ENCODE data around the gene DEF6.

DNA sequence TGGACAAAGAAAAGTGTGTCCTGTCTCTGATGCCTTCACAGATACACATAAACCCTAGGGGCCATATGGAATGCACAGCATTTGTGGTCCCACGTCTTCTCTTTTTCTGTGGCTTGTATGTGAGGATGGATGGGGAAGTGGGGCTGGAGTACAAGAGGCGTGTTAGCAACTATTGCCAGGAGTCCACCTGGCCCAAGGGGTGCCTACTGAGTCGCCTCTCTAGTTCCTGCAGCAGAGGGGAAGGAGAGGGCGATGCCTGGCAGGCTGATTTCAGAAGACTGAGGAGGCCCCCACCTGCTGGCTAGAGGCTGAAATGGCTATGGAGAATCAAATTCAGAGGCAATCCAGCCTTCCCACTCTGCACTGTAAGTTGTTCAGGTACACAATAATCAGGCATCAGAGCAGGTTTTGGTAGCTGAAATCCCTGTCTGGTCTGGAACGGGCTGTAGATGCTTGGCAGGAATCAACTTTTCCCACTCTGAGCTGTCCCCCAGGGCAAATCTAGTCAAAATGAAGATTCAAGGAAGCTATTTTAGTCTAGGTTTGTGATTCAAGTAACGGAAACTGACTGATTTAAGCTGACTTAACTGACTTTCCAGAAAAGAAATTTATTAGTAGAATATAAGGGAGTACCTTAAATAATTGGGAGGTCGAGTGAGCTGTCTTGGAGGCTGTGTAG is 29.9 kb downstream of the DEF6 start:
- TF ChIP-seq, protein P1, sequence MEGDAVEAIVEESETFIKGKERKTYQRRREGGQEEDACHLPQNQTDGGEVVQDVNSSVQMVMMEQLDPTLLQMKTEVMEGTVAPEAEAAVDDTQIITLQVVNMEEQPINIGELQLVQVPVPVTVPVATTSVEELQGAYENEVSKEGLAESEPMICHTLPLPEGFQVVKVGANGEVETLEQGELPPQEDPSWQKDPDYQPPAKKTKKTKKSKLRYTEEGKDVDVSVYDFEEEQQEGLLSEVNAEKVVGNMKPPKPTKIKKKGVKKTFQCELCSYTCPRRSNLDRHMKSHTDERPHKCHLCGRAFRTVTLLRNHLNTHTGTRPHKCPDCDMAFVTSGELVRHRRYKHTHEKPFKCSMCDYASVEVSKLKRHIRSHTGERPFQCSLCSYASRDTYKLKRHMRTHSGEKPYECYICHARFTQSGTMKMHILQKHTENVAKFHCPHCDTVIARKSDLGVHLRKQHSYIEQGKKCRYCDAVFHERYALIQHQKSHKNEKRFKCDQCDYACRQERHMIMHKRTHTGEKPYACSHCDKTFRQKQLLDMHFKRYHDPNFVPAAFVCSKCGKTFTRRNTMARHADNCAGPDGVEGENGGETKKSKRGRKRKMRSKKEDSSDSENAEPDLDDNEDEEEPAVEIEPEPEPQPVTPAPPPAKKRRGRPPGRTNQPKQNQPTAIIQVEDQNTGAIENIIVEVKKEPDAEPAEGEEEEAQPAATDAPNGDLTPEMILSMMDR (IDR thresholded peaks at IDR 0.05): peak in 3 of 4 experiments; percentile 51 to 70 (median 59)
- TF ChIP-seq EP300 (IDR thresholded peaks at IDR 0.05) (no peak), POLR2A (IDR thresholded peaks at IDR 0.05) (no peak), POLR2AphosphoS5 (IDR thresholded peaks at IDR 0.05) (no peak)
